AG10803 (cell line): ENCODE data around the gene ADAMTS14.

Experiments
- DNase-seq: peaks from one replicate; pipeline ENCODE4 v3.0.0; 2010; ENCODE audit warnings: low read depth
- H3K4me3 ChIP-seq: 2 replicates; pipeline ENCODE4 v1.5.1; 2011; ENCODE audit warnings: mild to moderate bottlenecking, low read length, control low read depth
- CTCF ChIP-seq: conservative IDR thresholded peaks from 2 replicates; pipeline ENCODE4 v1.5.1; 2011; ENCODE audit warnings: mild to moderate bottlenecking, low read length, control low read depth, inconsistent platforms

ADAMTS14 gene

GRCh38 chr10:70694418-70695141 is 22.3 kb downstream of the ADAMTS14 start:
- no peak overlapping the region for H3K4me3 ChIP-seq
- DNase-seq, result peak; percentile 94
- no peak for TF ChIP-seq CTCF

DNA sequence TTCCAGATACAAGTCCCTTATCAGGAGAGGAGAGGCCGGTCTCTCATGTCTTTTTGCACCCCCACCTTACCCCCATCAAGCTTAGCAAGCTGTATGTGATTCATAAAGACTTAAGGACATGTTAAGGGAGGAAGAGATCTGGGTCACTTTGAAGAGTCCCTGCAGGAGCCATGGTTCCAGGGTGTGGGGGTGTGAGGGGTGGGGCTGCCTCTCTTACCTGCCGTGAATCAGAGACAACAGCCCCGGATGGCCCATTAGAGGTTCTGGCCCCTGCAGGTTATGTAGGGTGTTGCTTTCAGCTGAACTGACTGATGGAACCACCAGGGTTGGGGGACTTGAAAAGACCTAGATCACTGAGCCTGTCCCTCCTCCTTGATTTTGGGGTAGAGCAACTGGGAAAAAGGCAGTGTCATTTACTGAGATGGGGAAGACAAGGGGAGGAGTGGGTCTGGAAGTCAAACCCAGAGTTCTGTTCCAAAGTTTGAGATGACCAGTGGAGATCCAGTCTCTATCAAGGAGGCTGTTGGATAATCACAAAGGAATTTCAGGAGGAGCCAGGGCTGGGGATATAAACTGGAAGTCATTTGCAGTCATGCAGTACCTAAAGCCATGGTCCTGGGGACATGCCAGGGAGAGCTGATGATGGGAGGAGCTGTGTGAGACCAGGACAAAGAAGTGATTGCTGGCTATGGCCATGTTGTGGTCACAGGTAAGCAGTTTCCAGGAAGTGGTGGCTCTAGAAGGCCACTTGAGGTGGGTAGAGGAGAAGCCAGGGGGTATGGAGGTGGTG is 23.1 kb downstream of the ADAMTS14 start:
- peak; percentile 34 for DNase-seq
- no peak overlapping the region for H3K4me3 ChIP-seq
- no peak for TF ChIP-seq CTCF

- no peak for DNase-seq
- TF ChIP-seq CTCF, result no peak
- H3K4me3 ChIP-seq, result no peak overlapping the region
Observed at GRCh38 chr10:70698211-70698610, 25.9 kb downstream of the ADAMTS14 start.

GRCh38 chr10:70699063-70699658 is 26.9 kb downstream of the ADAMTS14 start:
- TF ChIP-seq CTCF, result no peak
- DNase-seq, result no peak
- H3K4me3 ChIP-seq, result no peak overlapping the region

DNA sequence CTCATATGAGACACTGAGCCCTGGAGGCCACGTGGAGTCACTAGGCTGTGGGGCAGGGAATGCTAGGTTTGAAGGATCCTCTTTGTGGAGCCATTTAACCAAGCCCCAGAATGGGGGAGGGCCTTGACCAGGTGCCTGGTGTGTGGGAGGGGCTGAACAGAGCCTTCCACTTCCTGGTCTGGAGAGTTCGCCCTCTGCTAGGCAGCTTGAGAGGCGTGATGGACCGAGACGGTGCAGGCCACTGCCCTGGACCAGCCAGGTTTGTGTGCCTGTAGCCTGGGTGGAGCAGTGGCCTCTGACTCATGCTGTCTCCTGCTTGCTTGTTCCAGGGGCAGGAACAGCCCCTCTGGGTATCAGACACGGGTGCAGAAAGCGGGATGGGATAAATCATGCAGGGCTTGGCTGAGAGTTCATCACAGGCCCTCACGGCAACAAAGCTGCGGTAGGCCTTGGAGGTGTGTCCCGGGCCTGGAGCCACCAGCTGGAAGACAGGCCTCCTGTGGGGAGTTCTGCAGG is 27.4 kb downstream of the ADAMTS14 start:
- no peak for TF ChIP-seq CTCF
- no peak for DNase-seq

GRCh38 chr10:70702190-70702763 is 30.0 kb downstream of the ADAMTS14 start:
- DNase-seq, result no peak
- TF ChIP-seq CTCF, result no peak
- no peak overlapping the region for H3K4me3 ChIP-seq

More for the DNA sequence above, 27.4 kb downstream of the ADAMTS14 start:
- H3K4me3 ChIP-seq, result no peak overlapping the region
